ENCODE data around the gene TMEM234. TPM values are rescaled to one million over a fixed set of nuclear protein-coding genes. Genes with fewer than 3 reads are reported as not detected.

Gene TMEM234
- total and polyA plus RNA-seq, 2 of the 4 experiments (the other 2 are of a cell fraction), result 10.8 to 22.7 TPM

DNA sequence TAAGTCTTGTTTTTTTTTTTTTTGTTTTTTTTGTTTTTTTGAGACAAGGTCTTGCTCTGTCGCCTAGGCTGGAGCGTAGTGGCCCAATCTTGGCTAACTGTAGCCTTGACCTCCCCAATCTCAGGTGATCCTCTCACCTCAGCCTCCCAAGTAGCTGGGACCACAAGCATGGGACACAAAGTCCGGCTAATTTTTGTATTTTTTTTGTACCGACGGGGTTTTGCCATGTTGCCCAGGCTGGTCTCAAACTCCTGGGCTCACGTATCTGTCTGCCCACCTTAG is 35.0 kb upstream of the TMEM234 start:
- H4K20me1 ChIP-seq (ENCODE audit: insufficient read depth, low read length), result no peaks in the 10 kb centered on the region
- no peaks in the 10 kb centered on the region for H3K4me1 ChIP-seq (ENCODE audit: control insufficient read depth, insufficient read depth, low read length)
- H3K9me3 ChIP-seq (ENCODE audit: control insufficient read depth, insufficient read depth, low read length), result no peaks in the 10 kb centered on the region
- no peak overlapping the region for H3K4ac ChIP-seq (ENCODE audit: low read depth, low read length)
- no peak for ATAC-seq (ENCODE audit: low read depth)
- intact Hi-C loops (cut with micrococcal nuclease) (no loop called here), in situ Hi-C loops (cut with MboI; ENCODE audit: low sequenced_read_pairs) (no loop called here), dilution Hi-C loops (cut with HindIII; ENCODE audit: low sequenced_read_pairs, unreplicated experiment) (no loop called here)
- peaks cover 2% of the 10 kb centered on the region; the same call in 1 of the 2 replicates for H3K27me3 ChIP-seq (ENCODE audit: control insufficient read depth, insufficient read depth, low read length)
- H2BK120ac ChIP-seq (ENCODE audit: low read depth, low read length), result no peak overlapping the region
- POLR2A ChIA-PET (ENCODE audit: unreplicated experiment), result no interaction called here
- no peak overlapping the region for H2AFZ ChIP-seq (replicated peaks; ENCODE audit: low read length, poor library complexity)
- H3K79me1 ChIP-seq (ENCODE audit: low read depth in 1 of 2, low read length in 2 of 2), result no peaks in the 10 kb centered on the region
- BruUV-seq (replicated peaks), result no TSS peak
- H4K91ac ChIP-seq (ENCODE audit: insufficient read depth, low read depth, low read length), result no peak overlapping the region
- H4K8ac ChIP-seq (ENCODE audit: low read depth in 2 of 2, low read length in 2 of 2), result no peak overlapping the region
- H2BK20ac ChIP-seq (ENCODE audit: low read depth, low read length), result no peak overlapping the region
- H3K56ac ChIP-seq (ENCODE audit: extremely low read depth, insufficient read depth, low read length), result no peak overlapping the region
- WGBS, 2 experiments (ENCODE audit: extremely low coverage in 2 of 2, insufficient read length in 1 of 2), result 86% methylated on average over 5 of the region's 6 CpGs; no CpG with 5 or more reads in 1 of the 2 experiments
- CTCF ChIA-PET, result no interaction called here
- no peak overlapping the region for H3K27ac ChIP-seq (ENCODE audit: insufficient read depth, low read length)
- no peak overlapping the region for H2BK15ac ChIP-seq (ENCODE audit: low read depth, low read length)
- no peak overlapping the region for H4K5ac ChIP-seq (ENCODE audit: low read depth, low read length)
- no peak overlapping the region for H3K18ac ChIP-seq (ENCODE audit: low read depth, low read length)
- DNase-seq, result no peak
- TF ChIP-seq RAD21 (IDR thresholded peaks at IDR 0.05; ENCODE audit: low read length), result no peak
- TF ChIP-seq MXI1 (IDR thresholded peaks at IDR 0.05; ENCODE audit: borderline replicate concordance, low read depth, low read length), result no peak
- H2AK5ac ChIP-seq (ENCODE audit: low read depth, low read length), result no peak overlapping the region
- H2BK5ac ChIP-seq (ENCODE audit: low read depth, low read length, poor library complexity, severe bottlenecking), result no peak overlapping the region
- no peaks in the 10 kb centered on the region for H3K36me3 ChIP-seq (ENCODE audit: control insufficient read depth, insufficient read depth, low read length)
- H3K4me2 ChIP-seq (ENCODE audit: low read depth, low read length), result no peak overlapping the region
- no peak overlapping the region; the same call in 1 of the 2 replicates for H3K23ac ChIP-seq (ENCODE audit: low read depth, low read length)
- no peaks in the 10 kb centered on the region for H3K9me1 ChIP-seq (ENCODE audit: insufficient read depth, low read length)
- no peak overlapping the region for H2AK9ac ChIP-seq (replicated peaks; ENCODE audit: low read depth, low read length, poor library complexity)
- no peak overlapping the region for H3K4me3 ChIP-seq (ENCODE audit: insufficient read depth, low read depth, low read length)
- no peak overlapping the region for H3K14ac ChIP-seq (replicated peaks; ENCODE audit: low read depth, low read length)
- no peak overlapping the region for H3K9ac ChIP-seq (ENCODE audit: low read depth, low read length)
